ENCODE data around the gene CPEB2.

The CPEB2 gene

DNA sequence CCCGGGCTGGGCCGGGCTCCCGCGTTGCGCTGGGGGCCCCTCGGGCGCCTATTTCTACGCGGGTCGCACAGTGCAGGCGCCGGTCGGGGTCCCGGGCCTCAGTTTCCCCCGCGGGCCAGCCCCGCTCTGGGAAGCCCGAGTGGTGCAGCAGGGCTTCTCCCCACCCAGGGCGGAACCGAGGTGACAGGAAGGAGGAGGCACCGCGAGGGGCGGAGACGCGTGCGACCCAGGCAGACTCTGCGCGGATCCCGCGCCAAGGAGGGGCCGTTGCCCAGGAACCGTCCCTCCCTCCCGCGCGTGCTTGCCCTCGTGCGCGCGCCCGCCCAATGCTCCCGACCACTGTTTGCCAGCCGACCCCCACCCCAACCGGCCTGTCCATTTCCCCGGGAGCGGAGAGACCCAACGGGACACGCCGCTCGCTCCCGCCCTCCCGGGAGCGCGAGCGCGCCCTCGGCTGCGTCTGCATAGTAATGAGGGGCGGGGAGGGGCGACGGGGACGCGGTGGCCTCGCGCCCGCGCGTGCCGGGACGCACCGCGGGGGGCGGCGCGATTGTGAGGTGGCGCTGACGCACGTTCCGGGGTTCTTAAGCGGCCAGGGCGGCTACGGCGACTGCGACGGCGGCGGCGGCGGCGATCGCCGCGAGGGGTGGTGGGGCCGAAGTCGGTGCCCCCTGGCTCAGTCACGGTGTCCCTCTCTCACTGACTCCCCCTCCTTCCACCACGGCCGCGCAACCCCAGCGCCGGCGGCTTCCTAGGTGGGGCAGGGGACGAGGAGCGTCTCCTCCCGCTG is at the start of gene CPEB2:
Gene CPEB2 (plus strand): TSS at position 613 of the 790 bp plus-strand sequence. CDS start 193 bp downstream, outside the sequence.
- peak; percentile 68 to 91 for DNase-seq

DNA sequence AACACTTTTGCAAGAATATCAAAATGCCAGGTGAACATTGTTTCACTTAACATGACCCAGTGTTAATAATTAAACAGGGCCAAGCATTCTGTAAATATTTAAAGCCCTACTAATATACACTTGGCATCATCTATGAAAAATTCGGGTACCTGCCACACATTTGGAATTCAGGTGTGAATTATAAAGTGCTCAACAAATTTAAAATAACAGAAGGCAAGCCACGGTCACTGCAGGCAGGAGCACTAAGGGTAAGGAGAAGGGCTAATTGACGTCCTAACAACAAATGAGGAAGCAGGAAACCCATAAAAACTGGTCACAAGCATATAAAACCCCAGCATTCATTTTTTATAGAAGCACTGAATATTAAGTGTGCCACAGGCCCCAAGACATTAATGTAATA is 43.8 kb upstream of the CPEB2 start:
- DNase-seq, result no peak

DNA sequence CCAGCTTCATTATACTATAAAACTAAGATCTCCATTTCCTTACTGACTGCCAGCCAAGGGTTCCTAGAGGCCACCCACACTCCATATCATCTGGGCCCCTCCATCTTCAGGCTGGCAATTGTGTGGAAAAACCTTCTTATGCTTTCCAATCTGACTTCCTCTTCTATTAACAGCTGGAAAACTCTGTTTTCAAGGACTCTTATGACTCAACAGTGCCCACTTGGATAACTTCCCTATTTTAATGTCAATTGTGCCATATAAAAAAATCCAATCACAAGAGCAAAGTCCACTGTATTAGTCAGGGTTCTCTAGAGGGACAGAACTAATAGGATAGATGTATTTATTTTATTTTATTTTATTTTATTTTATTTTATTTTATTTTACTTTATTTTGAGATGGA is 41.0 kb upstream of the CPEB2 start:
- DNase-seq, result no peak

DNA sequence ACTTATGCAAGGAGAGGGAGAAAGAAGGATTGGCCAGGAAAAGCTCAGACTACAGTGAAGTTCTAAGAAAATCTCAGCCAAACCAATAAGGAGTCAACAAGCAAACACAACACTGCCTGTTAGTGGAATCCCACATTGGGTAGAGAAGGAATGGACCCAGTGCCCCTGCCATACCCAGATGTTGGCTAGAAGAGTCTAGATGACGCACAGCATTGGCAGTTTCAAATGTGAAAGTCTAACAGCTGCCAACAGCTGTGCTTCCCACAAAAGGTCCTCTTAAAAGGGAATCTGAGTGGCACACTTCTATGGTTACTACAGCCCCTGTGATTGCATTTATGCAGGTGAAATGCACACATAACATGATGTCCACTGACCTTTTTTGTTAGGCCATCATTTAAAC is 37.2 kb upstream of the CPEB2 start:
- no peak for DNase-seq

DNA sequence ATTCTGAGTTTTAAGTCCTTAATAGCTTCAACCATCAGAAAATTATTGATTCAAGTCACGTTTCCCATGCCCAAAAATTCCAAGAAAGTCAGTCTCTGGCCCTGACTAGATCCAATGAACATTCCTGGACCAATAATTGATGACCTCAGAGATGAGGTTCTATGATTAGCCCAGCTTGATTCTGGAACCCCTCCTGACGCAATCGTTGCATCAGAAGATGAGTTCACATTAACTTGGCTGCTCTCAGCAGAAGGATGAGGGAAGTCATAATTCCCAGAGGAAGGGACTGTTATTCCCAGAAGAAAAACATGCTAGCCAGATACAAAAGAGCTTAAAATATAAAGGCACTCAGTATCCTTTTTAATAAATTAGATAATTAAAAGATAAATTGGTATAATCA is 34.3 kb upstream of the CPEB2 start:
- DNase-seq, result no peak

DNA sequence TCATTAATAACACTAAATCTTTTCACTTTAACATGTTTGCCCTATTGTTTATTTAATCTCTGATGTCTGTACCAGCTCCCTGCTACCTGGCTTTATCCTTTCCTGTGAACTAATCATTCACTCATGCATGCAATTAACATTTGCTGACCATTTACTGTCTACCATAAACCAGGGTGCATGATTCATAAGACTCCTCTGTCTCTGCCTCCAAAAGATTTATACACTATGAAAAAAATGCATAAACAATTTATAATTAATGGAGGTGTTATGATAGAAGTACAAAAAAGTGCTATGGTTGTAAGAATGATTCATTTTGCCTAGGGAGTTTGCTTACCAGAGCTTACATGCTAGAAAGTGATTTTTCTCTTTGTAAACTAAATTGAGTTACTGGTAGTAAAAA is 24.5 kb upstream of the CPEB2 start:
- no peak for DNase-seq

DNA sequence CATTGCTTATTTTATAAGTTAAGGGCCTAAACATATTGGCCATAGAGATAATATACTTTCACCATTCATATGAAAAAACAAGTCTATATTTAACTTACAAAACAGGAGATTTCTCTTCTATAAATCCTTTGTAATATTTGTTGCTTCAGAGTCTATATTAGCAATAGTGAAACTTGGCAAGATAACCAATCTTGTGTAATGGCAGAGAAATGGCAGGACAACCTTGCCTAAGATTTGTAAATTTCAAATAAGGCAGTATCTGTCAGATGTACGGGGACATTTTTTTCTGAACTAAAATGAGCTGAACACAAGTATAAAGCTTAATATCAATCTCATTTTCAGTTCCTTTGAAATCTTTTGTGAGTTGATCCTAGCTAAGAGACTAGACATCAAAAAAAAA is 17.8 kb upstream of the CPEB2 start:
- no peak for DNase-seq

DNA sequence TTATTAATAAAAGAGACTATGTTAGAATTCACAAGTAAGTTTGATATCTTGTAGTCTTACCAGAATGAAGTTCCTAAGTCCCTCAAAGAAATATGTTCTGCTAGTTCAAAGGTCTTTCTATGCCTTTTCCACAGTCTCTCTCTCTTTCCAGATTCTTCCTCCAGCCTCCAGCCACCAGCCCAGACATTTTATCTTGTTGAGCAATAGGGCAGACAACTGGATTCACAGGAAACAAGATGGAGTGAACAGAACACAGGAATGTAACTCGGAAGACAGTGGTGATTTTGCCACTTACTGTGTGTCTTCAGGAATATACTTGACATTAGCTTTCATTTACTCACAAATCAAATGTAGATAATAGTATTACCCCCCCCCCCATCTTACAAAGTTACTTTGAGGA is 17.1 kb upstream of the CPEB2 start:
- no peak for DNase-seq

DNA sequence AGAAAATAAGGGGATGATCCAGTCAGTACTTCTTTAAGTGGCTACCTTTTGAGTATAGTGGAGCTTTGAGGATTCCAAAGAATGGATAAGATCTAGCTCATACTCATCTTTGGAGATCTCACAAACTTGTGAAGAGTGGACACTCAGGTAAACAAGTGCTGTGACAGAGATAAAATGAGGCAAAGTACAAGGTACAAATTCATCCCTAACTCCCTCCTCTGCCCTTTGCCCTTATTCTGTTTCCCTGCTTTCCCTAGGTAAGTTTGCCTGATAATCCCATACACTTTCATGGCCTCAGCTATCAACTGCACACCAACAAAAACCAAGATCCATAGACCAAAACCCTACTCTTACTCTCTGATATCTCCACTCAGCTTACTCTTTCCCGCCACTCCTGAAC is 16.4 kb upstream of the CPEB2 start:
- no peak for DNase-seq

DNA sequence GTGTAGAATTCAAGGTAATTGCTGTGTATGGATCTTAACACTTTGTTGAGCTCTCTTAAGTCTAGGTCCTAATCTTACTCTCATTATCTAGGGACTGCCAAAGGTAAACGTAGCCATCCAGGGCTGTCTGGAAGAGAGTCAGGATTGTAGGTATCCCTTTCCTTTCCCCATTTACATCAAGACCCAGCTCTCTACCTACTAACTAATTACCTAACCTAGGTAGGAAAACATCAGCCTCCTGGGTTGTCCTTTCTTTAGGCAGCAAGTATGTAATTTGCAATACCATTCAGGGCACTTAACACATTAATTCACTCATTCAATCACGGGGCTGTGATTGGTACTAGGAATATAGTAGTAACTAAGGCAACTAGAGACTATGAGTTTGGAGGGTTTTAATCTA is 15.2 kb upstream of the CPEB2 start:
- DNase-seq, result no peak

DNA sequence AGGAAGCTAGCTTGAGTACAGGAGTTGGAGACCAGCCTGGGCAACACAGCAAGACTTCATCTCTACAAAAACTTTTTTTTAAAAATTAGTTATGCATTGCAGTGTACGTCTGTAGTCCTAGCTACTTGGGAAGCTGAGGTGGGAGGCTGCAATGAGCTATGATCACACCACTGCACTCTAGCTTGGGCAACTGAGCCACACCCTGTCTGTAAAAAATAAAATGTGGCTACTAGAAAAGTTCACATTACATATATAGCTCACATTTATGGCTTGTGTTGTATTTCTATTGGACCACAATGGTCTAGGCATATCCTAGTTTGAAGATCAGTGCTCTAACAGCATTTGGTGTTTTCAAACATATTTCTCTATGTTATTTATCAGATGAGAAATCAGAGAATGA is 11.8 kb upstream of the CPEB2 start:
- no peak for DNase-seq

DNA sequence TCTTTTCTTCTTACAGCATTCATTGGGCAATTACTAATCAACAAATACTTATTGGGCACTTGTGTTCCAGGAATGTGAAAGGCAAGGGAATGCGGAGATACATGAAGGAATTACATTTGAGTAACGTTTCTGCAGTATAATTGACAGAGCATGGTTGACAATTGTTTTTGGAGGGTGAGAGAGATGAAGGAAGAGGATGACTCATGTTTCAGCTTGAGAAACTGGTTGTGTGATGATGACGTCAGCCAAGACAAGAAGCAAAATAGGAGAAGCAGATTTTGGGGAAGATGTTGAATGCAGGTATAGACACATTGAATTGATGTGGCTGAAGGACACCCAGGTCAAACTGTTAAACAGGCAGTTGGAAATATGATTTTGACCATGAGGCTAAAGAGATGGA is 8.0 kb upstream of the CPEB2 start:
- DNase-seq, result no peak

DNA sequence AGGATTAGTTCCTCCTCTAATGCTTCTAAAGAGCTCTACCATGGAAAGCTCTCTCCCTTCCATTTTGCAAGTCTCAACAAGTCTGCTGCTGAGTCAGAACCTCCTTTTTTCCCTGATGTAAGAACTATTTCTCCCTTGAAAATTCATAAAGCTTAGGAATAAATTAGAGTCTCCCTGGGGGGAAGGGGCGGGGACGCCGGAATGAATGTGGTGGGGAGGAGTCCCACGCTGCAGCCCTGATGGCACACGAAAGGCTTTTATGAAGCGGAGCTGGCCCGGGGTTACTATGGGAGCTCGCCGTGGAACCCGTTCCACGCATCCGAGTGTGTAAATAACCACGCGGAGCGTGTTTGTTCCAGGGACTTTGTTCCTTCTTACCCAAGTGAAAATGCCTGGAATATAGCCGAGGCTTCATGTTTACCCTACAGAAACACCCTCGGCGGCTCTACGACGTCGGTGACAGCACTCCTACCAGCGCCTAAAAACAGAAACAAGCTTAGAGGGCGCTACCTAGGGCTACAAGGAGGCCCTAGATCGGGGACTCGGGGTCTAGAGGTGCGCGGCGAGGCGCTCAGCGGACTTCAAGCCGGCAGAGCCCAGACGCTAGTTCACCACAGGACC is 923 bp upstream of the CPEB2 start:
- DNase-seq, result peak; percentile 12 to 39

DNA sequence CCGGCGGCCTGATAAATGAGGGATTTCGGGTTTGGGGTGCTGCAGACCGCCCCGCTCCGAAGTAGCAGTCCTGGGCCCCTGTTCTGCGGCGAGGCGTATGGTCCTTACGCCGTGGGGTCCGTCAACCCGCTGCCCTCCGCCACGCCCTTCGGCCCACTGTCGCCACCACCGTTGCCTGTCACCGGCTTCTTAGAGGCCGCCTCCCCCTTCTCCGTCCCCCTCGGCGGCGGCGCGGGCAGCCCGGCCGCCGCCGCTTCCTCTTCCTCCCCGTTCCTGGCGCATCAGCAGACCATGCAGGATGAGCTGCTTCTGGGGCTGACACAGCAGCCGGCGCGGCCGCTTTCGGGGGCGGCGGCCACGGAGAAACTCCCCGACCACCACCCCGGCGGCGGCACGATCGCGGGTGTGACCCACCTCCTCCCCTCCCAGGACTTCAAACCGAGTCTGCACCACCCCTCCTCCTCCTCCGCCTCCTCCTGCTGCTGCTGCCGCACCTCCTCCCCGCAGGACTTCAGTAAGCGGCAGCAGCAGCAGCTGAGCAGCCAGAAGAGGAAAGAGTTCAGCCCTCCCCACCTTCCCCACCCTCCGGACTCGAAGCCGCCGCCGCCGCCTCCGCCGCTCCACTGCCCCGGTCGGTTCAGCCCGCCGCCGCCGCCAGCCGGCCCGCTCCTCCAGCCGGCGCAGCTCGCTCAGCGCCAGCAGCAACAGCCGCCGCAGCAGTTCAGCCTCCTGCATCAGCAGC is 549 bp downstream of the CPEB2 start:
- peak; percentile 26 to 55 for DNase-seq

DNA sequence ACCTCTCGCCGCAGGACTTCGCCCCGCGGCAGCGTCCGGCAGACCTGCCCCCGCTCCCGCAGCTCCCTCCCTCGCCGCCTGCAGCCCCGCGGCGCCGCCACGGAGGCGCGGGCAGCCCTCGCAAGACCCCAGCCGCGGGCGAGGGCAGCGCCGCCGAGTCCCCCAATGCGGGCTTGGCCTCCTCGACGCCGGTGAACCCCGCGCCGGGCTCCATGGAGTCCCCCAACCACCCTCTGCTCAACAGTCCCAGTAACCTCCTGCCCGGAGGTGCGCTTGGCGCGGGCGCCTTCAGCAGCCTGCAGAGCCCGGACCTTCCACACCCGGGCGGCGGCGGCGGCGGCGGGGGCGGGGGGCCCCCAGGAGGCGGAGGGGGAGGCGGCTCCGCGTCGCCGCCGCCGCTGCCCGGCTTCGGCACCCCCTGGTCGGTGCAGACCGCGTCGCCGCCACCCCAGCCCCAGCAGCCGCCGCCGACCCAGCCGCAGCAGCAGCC is 1.2 kb downstream of the CPEB2 start:
- DNase-seq, result no peak

DNA sequence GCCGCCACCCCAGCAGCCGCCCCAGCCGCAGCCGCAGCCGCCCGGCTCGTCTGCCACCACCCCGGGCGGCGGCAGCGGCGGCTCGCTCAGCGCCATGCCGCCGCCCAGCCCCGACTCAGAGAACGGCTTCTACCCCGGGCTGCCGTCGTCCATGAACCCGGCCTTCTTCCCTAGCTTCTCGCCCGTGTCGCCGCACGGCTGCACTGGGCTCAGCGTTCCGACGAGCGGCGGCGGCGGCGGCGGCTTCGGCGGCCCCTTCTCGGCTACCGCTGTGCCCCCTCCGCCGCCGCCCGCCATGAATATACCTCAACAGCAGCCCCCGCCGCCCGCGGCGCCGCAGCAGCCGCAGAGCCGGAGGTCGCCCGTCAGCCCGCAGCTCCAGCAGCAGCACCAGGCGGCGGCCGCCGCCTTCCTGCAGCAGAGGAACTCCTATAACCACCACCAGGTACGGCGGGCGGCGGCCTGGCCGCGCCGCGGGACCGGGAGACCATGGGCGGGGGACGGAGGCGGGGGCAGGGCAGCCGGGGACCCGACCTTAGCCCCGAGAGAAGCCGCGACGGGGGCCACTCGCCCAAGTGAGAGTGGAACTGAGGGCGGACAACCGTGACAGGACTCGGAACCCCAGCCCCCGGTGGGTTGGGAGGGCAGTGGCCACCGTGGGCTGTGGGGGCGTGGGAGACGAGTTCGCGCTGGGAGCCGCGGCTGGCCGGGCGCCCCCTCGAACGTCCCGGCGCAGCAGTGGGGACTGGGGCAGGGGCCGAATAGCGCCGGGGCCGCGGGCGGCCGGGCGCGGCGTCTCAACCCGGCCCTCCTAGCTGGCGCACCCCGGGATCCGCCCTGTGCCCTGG is 1.8 kb downstream of the CPEB2 start:
- no peak for DNase-seq

DNA sequence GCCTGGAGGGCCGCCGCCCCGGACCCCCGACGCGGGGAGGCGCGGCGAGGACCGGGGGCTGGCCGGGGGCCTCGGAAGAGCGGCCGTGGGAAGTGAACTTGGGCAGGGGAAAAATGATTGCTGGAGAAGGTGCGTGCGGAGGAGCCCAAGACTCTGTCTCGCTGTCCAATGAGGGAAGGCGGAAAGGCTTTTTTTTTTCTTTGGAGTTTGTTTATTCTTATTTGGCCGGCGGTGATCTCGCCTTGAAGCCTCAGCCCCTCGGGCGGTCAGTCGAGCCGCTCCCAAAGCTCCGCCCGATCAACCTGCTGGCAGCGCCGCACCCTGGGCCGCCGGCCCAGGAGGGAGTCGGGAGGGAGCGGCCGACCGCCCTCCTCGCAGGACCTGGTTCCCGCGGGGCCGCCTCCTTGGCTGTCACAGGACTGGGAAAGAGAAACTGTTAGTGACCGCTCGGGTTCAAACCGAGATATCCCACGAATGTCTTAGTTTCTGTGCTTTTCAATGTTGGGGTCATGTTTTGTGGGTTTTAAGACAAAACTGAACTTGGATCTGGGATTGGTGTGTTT is 2.5 kb downstream of the CPEB2 start:
- DNase-seq, result peak in 1 of 2 experiments; percentile 41

DNA sequence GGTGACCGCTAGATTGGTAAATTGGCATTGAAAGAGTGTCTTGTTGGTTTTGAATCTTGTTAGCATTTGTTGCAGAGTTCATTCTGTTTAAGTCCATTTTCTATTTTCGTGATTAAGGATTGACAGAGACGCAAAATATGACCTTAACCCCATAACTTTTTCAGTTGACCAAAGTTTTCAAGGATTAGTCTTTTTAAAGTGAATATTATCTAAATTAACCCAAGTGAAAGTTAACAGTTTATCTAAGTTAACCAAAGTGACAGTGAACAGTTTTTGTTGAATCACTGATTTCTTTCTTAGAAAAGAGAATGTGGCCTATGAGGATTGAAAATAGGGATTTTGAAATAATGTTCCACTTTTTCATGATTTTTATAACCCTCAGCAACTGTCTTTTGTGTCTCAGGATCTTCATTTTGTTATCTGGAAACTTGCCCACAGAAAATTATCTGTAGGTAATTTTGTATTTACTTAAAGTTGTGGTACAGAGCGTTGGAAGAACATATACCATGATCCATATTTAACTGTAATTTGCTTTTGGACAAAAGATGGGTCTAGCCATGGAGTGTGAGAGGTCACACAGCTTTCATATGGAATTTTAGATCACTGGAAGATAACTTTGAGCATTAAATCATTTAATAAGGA is 3.3 kb downstream of the CPEB2 start:
- no peak for DNase-seq

DNA sequence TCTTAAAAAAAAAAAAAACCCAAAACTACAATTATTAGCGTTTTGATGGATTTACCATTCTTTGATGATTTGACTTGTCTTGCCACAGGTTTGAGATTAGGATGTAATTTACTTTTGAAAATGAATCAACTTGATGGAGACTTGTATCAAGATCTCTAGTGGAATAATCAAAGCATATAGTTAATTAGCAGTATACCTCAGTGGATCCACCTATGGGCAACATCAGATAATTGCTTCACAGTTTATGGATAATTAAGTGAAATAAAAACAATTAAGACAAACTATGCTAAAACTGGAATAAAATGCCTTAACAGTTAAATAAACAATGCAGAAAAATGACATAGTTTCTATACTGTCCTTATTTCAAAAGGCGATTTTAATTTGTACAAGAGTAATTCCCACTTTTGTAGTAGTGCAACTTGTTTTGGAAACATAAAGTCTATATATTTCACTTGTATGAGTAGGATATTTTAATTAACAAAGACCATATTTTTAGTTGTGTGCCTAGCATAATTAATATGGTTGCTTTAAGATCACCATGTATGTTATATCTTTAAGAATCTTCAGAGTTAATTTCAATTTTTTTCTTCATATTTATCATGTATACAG is 4.2 kb downstream of the CPEB2 start:
- DNase-seq, result no peak

DNA sequence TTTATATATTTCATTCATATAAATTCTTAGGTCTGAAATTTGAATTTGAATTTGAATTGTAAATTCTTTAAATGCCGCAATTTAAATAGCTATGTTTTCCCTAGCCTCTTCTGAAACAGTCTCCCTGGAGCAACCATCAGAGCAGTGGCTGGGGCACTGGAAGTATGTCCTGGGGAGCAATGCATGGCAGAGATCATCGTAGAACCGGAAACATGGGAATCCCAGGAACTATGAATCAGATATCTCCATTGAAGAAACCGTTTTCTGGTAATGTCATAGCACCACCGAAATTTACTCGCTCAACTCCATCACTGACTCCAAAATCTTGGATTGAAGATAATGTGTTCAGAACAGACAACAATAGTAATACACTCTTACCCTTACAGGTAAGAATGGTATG is 4.9 kb downstream of the CPEB2 start:
- no peak for DNase-seq

DNA sequence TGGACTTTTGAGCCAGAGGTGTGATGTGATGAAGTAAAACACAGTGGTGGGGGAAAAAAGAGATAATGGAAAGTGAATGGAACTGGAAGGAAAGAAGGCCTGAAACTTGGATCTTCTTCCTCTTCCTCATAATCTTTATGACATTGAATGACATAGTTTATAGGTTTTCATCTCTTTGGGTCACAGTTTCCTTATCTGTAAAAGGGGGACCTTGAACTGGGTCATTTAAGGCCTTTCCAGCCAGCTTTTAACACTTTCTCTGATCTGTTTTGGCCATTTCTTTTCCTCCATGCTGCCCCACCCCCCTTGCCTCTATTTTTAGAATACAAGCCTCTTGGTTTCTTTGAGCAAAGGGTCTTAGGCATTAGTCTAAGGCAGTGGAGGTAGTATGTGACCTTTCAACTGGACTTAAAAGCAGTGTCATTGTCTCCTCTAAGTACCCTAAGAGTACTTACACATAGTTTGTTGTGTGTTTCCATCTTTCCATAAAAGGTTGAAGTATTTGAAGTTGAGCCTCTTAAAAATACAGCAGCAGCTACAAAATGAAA is 7.8 kb downstream of the CPEB2 start:
- DNase-seq, result no peak
